Hematopoietic multipotent progenitor cell treated with erythropoietin and hydrocortisone succinate and interleukin-3 and kit ligand, for 4 days (in vitro differentiated cells): ENCODE results near the gene ZCCHC14.
"Not testable (repeated sequence)": the region's sequence is repeated elsewhere in the genome, so short reads cannot be mapped to it uniquely, and the experiment has no call there.

Experiments used
- DNase-seq: peaks from one replicate; pipeline ENCODE4 v3.0.0-alpha.2; 2015

ZCCHC14 gene

DNA sequence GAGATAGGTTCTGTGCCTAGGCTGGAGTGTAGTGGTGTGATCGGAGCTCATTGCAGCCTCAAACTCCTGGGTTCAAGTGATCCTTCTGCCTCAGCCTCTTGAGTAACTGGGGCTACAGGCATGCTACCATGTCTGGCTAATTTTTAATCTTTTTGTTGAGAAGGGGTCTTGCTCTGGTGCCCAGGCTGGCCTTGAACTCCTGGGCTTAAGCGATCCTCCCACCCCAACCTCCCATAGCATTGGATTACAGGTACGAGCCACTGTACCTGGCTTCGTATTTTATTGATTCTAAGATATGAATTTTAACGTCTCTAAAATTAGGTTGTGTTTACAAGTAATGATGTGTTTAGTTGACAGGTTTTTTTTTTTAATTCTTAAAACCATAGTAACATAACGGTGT, 30.8 kb upstream of the ZCCHC14 start:
- not testable (repeated sequence) for DNase-seq

DNA sequence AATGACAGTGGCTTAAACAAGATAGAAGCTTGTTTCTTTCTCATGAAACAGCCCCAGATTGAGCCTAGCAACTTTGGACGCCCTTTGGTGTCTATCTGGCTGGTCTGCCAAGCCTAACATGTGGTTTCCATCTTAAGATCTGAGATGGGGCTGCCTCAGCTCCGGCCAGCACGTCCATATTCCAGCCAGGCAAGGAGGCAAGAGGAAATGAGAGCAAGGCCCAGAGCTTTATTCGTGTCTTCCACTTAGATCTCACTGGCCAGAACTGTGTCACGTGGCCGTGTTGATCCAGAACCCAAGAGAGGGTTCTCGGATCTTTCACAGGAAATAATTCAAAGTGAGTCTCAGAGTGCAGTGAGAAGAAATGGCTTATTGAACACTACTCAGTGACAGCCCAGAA, 28.9 kb upstream of the ZCCHC14 start:
- DNase-seq, result not testable (repeated sequence)

DNA sequence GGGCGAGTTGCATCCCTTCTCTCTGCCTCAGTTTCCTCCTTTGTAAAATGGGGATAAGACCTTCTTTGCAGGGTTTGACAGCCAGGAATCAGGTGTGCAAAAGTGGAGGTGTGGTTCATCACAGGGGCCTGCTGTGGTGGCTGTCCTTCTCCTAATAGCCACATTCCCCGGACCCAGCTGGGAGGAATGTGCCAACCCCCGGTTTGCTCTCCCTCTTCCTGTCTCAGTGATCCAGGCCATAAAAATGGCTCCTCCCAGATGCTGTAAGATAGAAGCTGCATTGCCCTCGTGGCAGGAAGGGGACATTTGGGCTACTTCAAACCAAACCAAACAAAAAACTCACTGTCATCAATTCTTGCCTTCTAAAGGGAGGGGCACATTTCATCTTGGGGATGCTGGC, 26.3 kb upstream of the ZCCHC14 start:
- DNase-seq, result not testable (repeated sequence)

DNA sequence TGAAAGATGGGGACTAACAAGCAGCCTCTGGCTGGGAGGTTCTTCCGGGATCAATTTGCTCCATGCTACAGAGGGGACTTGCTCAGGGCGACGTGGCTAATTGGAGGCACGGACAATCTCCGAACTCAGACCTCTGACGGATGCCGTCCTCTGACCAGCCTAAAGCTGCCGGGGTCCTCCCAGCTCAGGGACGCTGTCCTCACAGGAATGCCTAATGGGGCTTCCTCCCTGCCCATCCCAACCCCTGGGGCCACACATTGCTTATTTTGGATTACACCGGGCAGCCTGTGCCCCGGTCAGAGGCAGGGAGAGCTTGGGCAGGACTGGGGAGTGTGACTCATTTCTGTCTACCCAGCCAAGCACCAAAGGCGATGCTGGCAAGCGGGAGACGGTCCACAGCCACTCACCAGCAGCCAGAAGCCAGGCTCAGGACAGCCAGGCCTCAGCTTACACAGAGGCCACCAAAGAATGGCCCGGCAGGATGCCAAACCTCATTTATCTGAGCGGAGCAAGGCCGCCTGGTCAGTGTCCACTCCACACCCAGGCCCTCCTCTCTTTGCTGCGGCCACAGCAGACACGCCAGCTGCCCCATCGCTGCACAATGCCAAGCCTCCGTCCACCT, 25.7 kb upstream of the ZCCHC14 start:
- not testable (repeated sequence) for DNase-seq

DNA sequence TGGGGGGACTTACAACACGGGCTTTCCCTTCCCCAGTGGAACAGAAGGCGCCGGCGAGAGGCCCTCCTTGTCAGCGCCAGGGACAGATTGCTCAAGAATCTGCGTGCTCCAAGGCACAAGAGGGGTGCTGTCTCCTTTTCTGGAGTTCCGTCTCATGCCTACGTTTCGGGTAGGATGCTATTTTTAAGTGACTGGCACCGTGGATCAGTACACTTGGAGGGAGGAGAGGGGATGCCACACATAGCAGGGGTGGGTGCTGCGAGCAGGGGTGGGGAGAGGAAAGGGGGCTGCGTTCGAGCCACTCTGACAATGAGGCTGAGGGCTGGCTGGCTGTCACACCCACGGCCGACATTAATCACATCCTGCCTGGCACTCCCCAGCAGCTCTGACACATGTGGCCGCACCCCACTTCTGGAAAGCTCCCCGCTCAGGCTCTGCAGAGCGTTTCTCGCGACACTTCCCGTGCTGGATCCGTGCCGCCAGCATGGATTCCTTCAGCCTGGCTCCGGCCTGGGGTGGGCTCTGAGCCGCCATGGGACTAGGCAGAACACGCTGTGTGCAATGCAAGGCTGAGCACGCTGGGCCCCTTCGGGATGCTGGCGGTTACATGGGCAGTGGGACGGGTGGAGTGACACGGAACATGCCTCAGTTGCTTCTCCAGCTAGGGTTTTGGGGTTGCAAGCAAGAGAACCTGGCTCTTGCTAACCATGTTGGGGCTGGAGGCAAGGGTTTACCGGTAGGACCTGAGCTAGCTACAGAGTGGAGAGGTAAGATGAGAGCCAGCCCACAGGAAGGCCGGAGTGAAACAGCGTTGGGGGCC, 25.0 kb upstream of the ZCCHC14 start:
- DNase-seq, result not testable (repeated sequence)

DNA sequence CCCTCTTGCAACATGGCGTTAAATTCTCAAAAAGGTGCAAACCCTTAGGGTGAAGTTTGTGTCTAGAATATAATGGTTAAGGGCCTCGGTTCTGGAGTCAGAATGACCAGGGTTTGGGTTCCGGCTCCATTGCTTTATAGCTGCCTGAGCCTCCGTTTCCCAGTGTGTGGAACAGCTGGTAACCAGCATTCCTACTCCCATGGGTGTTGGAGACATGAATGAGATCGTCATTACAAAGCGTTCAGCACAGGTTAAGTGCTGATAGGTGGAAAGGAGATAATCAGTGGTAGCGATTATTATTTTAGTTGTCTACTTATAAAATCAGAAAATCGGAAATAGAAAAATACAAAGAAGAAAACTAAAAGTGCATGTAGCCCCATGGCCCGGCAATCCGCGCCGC, 23.5 kb upstream of the ZCCHC14 start:
- DNase-seq, result no peak

DNA sequence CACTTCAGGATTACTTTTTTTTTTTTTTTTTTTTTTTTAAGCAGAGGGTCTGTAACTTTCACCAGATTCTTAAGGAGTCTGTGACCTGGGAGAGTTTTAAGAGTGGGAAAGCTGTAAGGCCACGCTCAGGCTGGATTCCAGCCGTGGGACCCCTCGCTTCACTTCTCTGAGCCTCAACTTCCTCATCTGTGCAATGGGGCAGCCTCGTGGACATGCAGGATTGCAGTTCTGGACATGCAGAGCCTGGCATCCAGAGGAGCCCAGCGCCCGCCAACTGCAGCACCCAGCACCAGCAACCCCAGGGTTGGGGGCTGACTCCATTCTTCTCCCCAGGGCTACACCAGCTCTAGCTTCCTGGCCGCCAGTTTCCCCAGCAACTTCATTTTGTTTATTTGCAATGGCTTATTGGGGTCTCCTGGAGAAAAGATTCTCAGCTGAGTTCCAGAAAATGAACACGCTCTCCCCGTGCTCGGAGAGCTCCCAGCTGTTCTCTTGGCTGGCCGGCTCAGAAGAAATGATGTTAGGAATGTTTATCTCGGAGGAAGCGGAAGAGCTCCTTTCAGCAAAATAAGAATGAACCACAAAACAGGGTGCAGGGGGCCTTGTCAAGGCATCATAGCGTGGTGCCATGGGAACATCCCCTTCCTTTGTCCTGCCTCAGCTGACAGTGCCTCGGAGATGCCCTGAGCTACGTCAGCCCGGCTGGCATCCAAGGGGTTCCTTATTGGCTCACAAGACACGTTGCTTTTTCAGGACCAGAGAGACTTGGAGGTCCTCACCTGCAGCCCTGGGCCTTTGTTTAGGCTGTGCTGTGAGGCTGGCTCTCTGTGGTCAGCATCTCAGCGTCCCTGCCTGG, 22.9 kb upstream of the ZCCHC14 start:
- no peak for DNase-seq

DNA sequence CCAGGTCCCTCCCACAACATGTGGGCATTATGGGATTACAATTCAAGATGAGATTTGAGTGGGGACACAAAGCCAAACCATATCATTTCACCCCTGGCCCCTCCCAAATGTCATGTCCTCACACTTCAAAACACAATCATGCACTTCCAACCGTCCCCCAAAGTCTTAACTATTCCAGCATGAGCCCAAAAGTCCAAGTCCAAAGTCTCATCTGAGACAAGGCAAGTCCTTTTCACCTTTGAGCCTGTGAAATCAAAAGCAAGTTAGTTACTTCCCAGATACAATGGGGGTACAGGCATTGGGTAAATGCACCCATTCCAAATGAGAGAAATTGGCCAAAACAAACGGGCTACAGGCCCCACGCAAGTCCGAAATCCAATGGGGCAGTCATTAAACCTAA, 17.0 kb upstream of the ZCCHC14 start:
- DNase-seq, result not testable (repeated sequence)

DNA sequence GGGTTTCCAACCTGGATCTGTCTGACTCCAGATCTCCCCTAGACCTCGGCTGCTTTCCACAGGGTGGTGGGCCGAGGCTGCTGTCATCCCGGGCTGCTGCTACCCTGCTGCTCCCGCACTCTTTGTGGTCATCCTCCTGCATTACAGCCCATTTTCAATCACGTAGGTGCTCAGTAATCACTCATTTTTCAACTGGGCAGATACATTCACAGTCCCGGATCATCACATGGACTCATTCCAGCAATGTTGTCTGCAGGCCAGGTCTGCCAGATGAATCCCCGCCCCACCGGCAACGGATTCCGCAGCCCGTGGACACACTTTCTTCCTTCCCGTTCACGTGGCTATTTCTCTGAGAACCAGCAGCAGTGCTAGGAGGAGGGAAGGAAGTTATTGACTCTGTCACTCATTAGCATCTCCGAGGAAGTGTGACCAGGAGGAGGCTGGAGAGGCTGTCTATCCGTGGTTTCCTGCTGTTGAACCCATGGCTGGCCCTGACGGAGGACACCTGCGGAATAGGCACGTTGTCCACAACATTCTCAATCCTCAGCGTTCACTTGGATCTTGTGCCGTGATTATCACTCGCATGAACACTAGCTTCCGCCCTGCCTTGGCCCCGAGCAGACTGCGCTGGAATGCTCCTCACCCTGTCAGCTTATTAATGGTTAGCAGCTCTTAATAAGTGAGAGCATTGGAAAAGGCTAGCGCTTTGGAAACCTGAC, 14.7 kb upstream of the ZCCHC14 start:
- no peak for DNase-seq

DNA sequence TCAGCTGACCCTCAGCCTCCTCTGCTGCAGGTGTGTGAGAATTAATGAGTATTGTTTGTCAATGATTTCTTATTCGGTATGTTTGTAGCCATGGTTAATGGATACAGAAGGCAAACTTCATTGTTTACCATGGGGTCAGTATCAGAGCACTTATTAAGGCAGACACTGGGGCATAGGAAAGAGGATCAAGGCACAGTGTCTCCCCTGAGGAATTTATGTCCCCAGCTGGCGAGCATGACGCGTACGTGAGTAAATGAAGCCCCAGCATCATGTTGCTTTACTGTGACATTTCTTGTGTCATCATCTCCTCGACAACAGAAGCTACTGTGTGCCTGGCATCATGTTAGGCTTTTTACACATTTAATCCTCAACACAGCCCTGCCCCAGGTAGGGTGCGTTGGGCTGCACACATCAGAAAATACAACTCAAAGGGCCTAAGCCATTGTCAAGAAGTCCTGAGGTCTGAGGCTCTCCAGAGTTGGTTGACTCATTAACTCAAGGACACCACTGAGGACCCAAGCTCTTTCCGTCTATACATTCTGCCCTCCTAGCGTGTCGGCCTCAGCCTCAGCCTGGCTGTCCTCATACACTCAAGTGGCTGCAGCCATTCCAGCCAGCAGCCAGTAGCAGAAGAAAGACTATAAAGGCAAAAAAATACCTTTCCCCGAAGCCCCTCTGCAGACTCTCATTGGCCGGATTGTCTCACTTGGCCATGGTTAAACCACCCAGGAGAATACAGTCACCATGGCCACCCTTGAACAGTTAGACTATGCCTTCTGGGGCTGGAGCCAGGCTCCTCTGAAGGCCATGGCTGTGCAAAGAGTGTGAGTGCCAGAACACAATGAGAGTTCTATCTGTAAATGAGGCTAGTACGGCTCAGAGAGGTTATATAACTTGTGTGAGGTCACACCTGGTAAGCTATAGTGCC, 13.9 kb upstream of the ZCCHC14 start:
- no peak for DNase-seq

DNA sequence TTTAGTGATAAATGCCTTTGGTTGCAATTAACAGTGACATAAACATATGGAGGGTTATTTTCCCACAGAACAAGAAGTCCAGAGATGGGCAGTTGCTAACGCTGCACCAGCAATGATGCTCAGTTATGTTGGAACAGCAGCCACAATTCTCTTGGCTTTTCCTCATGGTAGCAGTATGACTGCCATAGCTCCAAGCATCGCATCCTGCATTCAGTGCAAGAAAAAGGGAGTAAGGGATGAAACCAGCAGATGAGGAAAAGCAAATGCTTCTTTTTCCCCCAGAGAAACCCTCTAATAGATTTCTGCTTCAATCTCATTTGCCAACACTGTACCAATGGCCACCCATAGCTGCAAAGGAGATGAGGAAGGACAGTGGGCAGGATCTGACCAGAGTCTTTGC, 13.0 kb upstream of the ZCCHC14 start:
- no peak for DNase-seq

DNA sequence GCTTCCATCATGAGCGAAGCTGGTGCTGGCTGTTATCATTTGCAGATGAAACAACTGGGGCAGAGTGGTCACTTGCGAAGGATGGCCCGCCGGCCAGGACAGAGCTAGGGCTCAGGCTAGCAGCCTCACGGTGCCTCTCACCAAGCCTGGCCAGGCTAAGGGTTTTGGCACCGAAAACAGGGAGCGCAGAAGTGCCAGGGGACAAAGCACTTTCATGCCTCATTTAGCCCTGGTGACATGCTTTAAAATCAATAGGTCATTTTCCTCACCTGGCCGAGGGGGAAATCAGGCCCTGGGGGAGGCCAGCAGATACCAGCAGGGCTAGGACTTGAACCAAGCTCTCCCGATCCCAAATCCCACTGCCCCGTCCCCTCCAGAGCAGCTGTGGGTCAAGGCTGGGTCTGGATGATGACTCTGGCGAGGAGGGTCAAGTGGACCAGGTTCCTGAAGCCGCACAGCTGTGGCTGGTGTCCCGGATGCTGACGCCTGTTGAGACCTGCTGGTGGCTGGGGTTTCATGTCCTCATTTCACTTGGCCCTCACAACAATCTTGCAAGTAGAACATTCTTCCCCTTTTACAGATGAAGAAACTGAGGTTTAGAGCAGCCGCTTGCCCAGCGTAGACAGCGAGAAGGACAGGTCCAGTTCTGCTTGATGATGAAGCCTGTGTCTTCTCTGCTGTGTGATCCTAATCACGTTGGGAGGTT, 10.6 kb upstream of the ZCCHC14 start:
- not testable (repeated sequence) for DNase-seq

DNA sequence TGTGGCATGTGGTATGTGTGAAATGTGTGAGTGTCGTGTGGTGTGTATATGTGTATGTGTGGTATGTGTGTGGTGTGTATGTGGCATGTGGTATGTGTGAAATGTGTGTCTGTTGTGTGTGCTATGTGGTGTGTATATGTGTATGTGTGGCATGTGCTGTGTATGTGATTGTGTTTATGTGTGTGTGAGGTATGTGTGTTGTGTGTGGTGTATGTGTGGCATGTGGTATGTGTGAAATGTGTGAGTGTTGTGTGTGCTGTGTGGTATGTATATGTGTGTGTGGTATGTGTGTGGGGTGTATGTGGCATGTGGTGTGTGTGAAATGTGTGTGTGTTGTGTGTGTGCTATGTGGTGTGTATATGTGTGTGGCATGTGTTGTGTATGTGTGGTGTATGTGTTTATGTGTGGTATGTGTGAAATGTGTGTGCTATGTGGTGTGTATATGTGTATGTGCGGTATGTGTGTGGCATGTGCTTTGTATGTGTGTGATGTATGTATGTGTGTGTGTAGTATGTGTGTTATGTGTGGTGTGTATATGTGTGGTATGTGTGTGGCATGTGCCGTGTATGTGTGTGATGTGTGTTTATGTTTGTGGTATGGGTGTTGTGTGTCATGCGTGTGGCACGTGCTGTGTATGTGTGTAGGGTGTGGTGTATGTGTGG, 9.6 kb upstream of the ZCCHC14 start:
- DNase-seq, result no peak

DNA sequence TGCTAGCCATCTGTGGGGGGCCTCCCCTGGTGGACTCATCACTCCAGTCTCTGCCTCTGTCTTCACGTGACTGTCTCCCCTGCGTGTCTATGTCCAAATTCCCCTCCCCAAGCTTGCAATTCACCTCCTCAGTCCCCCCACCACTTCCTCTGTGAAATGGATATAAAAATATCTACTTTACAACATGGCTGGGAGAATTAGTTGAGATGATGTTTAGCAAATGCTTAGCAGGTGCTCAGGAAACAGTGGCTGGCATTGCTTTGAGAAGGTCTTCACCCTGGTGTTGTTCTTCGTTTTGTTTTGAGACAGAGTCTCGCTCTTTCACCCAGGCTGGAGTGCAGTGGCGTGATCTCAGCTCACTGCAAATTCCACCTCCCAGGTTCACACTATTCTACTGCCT, 8.3 kb upstream of the ZCCHC14 start:
- no peak for DNase-seq

DNA sequence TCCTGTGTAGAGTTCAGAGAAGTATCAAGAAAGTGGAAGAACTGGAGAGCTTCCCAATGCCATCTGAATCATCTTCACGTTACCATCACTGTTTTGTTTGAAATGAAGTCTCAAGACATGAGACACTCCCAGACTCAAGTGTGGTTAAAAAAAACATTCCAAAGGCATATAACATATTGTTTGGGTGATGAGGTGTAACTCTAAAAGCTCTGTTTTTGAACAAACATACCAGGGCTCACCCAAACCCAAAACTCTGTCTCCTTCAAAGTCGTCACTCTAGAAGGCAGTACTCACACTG, 6.3 kb upstream of the ZCCHC14 start:
- no peak for DNase-seq

DNA sequence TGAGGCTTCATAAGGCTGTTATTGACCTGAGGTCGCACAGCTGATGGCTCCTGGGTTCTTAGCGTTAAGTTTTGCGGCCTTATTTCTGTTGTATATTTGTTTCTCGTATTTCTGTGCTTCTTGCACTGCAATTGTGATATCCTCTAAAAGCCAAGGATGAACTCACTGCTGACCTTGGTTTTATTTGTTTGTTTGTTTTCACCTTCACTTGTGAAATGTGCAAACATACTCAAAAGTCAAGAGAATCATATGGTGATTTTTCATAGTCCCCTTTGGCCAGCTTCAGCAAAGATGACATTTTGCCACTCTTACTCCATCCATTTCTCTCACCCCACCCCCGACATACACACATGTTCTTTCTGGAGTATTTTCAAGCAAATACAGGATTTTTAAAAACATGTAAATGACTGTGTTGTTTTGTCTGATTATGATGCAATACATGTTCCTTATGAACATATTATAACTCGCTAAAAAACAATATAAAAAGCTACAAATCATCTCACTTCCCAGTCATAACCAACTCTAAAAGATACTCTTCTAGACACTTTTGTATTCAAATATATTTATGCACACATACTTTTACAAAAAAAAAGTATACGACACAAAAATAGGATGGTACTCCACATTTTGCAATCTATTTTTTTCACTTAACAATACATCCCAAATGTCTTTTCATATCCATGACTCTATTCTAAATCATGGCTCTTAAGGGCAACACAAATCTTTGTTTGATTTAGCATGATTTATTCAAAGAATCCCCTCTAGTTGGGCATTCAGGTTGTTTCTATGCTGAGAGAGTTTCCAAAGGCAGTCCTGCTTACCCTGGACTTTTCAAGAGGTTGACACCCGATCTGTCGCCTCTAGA, 5.7 kb upstream of the ZCCHC14 start:
- no peak for DNase-seq

DNA sequence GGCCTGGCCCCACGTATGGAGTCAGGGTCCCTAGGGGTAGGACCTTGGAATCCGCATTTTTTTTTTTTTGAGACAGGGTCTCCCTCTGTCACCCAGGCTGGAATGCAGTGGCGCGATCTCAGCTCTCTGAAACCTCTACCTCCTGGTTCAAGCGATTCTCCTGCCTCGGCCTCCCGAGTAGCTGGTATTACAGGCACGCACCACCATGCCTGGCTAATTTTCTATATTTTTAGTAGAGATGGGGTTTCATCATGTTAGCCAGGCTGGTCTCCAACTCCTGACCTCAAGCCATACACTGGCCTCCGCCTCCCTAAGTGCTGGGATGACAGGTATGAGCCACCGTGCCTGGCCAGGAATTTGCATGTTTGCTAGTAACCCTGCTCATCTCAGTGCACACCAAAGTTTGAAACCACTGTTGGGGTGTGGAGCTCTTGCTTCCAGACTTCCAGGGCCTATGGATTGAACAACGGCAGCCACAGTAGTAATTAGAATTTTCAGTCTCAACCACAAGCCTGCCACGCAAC, 5.0 kb upstream of the ZCCHC14 start:
- not testable (repeated sequence) for DNase-seq

DNA sequence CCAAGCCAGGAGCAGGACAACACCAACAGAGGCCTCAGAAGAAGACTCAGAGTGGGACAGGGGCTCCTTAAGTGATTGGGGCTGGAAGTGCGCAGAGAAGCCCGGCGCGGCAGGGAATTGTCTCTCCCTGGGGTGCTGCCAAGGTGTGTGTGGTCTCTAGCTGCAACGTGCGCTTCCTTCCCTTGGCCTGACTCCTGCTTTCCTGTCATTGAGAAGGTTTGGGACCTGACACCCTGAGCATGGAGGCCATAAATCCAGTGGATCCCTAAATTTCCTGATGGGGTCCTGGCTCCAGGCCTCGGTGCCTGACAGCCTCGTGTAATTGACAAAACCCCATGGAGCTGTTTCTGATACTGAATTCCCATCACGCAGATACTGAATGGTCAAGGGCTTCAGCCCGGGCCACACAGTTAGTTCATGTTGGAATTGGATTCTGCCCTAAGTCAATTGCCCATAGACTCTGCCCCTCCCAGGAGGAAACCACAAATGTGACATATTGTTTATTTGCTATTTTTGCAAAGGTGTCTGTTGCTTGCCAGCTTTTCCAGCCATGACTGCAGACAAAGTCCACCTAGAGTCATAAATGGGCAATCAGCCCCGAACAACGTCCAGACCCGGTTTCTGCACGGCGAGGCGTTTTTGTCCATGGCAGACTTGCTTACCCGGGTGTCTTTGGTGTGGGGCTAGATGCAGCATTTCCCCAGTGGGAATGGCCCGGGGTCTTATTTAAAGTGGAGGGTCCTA, 4.4 kb upstream of the ZCCHC14 start:
- not testable (repeated sequence) for DNase-seq

DNA sequence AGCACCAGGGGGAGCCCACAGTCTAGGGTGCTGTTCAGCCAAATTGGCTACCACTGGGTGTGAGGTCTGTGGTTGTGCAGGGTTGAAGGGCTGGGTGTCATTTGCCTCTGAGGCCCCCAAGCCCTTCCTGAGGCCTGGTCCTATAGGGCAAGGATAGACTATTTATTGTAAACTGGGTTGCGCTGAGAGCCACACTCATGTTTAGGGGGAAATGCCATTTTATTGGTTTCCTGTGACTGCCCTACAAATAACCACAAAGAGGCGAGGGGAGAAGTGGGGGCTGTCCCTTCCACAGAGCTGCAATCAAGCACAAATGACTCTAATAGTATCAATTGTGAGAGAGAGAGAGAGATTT, 3.6 kb upstream of the ZCCHC14 start:
- no peak for DNase-seq
